Tibial nerve (tissue), 4 donors: Measurements from ENCODE around the gene ZC2HC1C. TPM values are rescaled to one million over a fixed set of nuclear protein-coding genes. Genes with fewer than 3 reads are reported as not detected.

Experiments
- DNase-seq, 2 donors: peaks; one replicate each; pipeline ENCODE4 v3.0.0-alpha.2; 2019; ENCODE audit warnings: low spot score in 2 of 2
- H3K27ac ChIP-seq, 4 donors: fragments of 200-600 bp; sonication (generic) in 3 of 4; one replicate each; pipeline ENCODE4 v1.5.1; 2017 to 2019; ENCODE audit warnings: mild to moderate bottlenecking in 1 of 4
- H3K27me3 ChIP-seq, 2 donors: fragments of 200-600 bp; sonication (generic) in 1 of 2; one replicate each; pipeline versions ENCODE4 v1.5.1 to v1.6.0; 2017 to 2019
- H3K36me3 ChIP-seq, 3 donors: fragments of 200-600 bp; sonication (generic); one replicate each; pipeline ENCODE4 v1.5.1; 2018 to 2019
- H3K4me1 ChIP-seq, 4 donors: fragments of 200-600 bp; sonication (generic) in 3 of 4; one replicate each; pipeline ENCODE4 v1.5.1; 2017 to 2019
- H3K4me3 ChIP-seq, 4 donors: fragments of 200-600 bp; sonication (generic) in 3 of 4; one replicate each; pipeline ENCODE4 v1.5.1; 2017 to 2019; ENCODE audit warnings: mild to moderate bottlenecking in 1 of 4, moderate library complexity in 1 of 4
- H3K9me3 ChIP-seq, 4 donors: fragments of 200-600 bp; sonication (generic) in 3 of 4; one replicate each; pipeline ENCODE4 v1.5.1; 2017 to 2019
- CTCF ChIP-seq, 5 experiments: fragments of 200-600 bp in 3 of 5; fragments of 450-650 bp in 2 of 5; sonication (generic) in 3 of 5; IDR thresholded peaks; one replicate each; pipeline ENCODE4 v1.5.1; 2016 to 2019; ENCODE audit warnings: antibody characterized with exemption in 5 of 5, mild to moderate bottlenecking in 3 of 5, moderate library complexity in 2 of 5
- EP300 ChIP-seq, 2 donors: sonication (generic); formaldehyde crosslinking; IDR thresholded peaks; one replicate each; pipeline ENCODE4 v1.6.1; 2017; ENCODE audit warnings: antibody characterized with exemption in 2 of 2, mild to moderate bottlenecking in 1 of 2
- POLR2A ChIP-seq, 2 donors: fragments of 450-650 bp; IDR thresholded peaks; one replicate each; pipeline ENCODE4 v1.6.1; 2017; ENCODE audit warnings: antibody characterized with exemption in 2 of 2, mild to moderate bottlenecking in 2 of 2, moderate library complexity in 2 of 2
- WGBS, 2 donors: methylation state at CpG; one replicate each; pipeline ENCODE4 v1.1.5; 2018; 5-methylcytosine and 5-hydroxymethylcytosine counted together
- total RNA-seq, 4 donors: library from RNA; depleted of rRNA; stranded (reverse); fragments of >200 nt; gene quantifications; one replicate each; pipeline ENCODE4 v1.1.0, GENCODE V29; 2016

Gene ZC2HC1C
- total RNA-seq, 4 donors from 2014 or later: 0.78 to 3.1 (median 1.2) TPM

GRCh38 chr14:75098212-75098611 is 28.8 kb downstream of the ZC2HC1C start:
- TF ChIP-seq POLR2A (IDR thresholded peaks at IDR 0.05): no peak
- TF ChIP-seq EP300 (IDR thresholded peaks at IDR 0.05): no peak
- no peak for TF ChIP-seq CTCF (IDR thresholded peaks at IDR 0.05)
- Histone ChIP-seq H3K27ac (no peak overlapping the region), H3K9me3 (no peaks in the 10 kb centered on the region), H3K4me3 (no peak overlapping the region), H3K4me1 (no peaks in the 10 kb centered on the region), H3K36me3 (peaks cover 3 to 99% (median 12%) of the 10 kb centered on the region in 3 donors), H3K27me3 (no peaks in the 10 kb centered on the region)
- DNase-seq: no peak

GRCh38 chr14:75098682-75099081 is 29.2 kb downstream of the ZC2HC1C start:
- H3K9me3 ChIP-seq: no peaks in the 10 kb centered on the region
- TF ChIP-seq CTCF (IDR thresholded peaks at IDR 0.05) (no peak), POLR2A (IDR thresholded peaks at IDR 0.05) (no peak), EP300 (IDR thresholded peaks at IDR 0.05) (no peak)
- H3K27ac ChIP-seq: no peak overlapping the region
- DNase-seq: no peak
- H3K27me3 ChIP-seq: no peaks in the 10 kb centered on the region
- no peaks in the 10 kb centered on the region for H3K4me1 ChIP-seq
- WGBS, 2 donors: 60 to 67% methylated on average over 1 of the region's 1 CpG
- H3K4me3 ChIP-seq: no peak overlapping the region
- H3K36me3 ChIP-seq: peaks cover 0 to 99% (median 12%) of the 10 kb centered on the region in 3 donors

GRCh38 chr14:75101491-75101890 is 32.0 kb downstream of the ZC2HC1C start:
- H3K36me3 ChIP-seq: peaks cover 0 to 99% (median 9%) of the 10 kb centered on the region in 3 donors
- TF ChIP-seq POLR2A (IDR thresholded peaks at IDR 0.05) (no peak), EP300 (IDR thresholded peaks at IDR 0.05) (no peak), CTCF (IDR thresholded peaks at IDR 0.05) (no peak)

GRCh38 chr14:75107186-75107585 is 37.7 kb downstream of the ZC2HC1C start:
- Histone ChIP-seq H3K27ac (no peak overlapping the region), H3K27me3 (no peaks in the 10 kb centered on the region), H3K9me3 (no peaks in the 10 kb centered on the region), H3K4me1 (no peaks in the 10 kb centered on the region), H3K4me3 (no peak overlapping the region), H3K36me3 (peaks cover 0 to 100% (median 0%) of the 10 kb centered on the region in 3 donors)
- no peak for TF ChIP-seq POLR2A (IDR thresholded peaks at IDR 0.05)
- no peak for TF ChIP-seq EP300 (IDR thresholded peaks at IDR 0.05)
- TF ChIP-seq CTCF (IDR thresholded peaks at IDR 0.05): no peak
- 73 to 92% methylated on average over 3 of the region's 3 CpGs for WGBS, 2 donors
- no peak for DNase-seq

More at GRCh38 chr14:75101491-75101890, 32.0 kb downstream of the ZC2HC1C start:
- 61 to 73% methylated on average over 4 of the region's 4 CpGs for WGBS, 2 donors
- H3K9me3 ChIP-seq: no peaks in the 10 kb centered on the region
- H3K27me3 ChIP-seq: no peaks in the 10 kb centered on the region
- no peak overlapping the region for H3K27ac ChIP-seq
- H3K4me1 ChIP-seq: no peaks in the 10 kb centered on the region
- DNase-seq: no peak
- no peak overlapping the region for H3K4me3 ChIP-seq

- Histone ChIP-seq H3K27me3 (no peaks in the 10 kb centered on the region), H3K36me3 (peaks cover 0 to 100% (median 3%) of the 10 kb centered on the region in 3 donors), H3K27ac (no peak overlapping the region), H3K4me3 (no peak overlapping the region), H3K4me1 (no peaks in the 10 kb centered on the region), H3K9me3 (no peaks in the 10 kb centered on the region)
- no peak for TF ChIP-seq CTCF (IDR thresholded peaks at IDR 0.05)
- no peak for TF ChIP-seq POLR2A (IDR thresholded peaks at IDR 0.05)
- no peak for TF ChIP-seq EP300 (IDR thresholded peaks at IDR 0.05)
- no peak for DNase-seq
- WGBS, 2 donors: 63 to 71% methylated on average over 2 of the region's 2 CpGs
These were observed 40.4 kb downstream of the ZC2HC1C start for GRCh38 chr14:75109877-75110276.
